Measurements from ENCODE around the gene HBP1. TPM values are rescaled to one million over a fixed set of nuclear protein-coding genes. Genes with fewer than 3 reads are reported as not detected.

Gene HBP1
- total RNA-seq, 2 experiments from 2014 or later = 9.3 to 18.1 TPM

GRCh38 chr7:107206136-107206535 lies 37.3 kb downstream of the HBP1 start:
- no peak overlapping the region for H3K27ac ChIP-seq (ENCODE audit: low read depth, low read length, poor library complexity, severe bottlenecking)
- POLR2A ChIA-PET = interaction anchor here (1.9 kb wide), 1 partner anchor 9 kb away, joined by 6 read pairs; no protein-coding TSS in a partner anchor
- CTCF ChIA-PET (ENCODE audit: unreplicated experiment) = no interaction called here
- intact Hi-C loops (cut with micrococcal nuclease; ENCODE audit: unreplicated experiment) = no loop called here
- H3K36me3 ChIP-seq (ENCODE audit: insufficient read depth, low read length) = peaks cover 30% of the 10 kb centered on the region; the same call in 1 of the 2 replicates
- no peak overlapping the region for H2AFZ ChIP-seq (ENCODE audit: low read length)
- no peaks in the 10 kb centered on the region for H3K9me2 ChIP-seq (ENCODE audit: insufficient read depth, low read length)
- no peak for DNase-seq (ENCODE audit: low spot score)
- no peaks in the 10 kb centered on the region for H4K20me1 ChIP-seq (ENCODE audit: insufficient read depth, low read length)
- no peak overlapping the region for H3K4me3 ChIP-seq (ENCODE audit: low read depth, low read length, poor library complexity, severe bottlenecking)
- H3K79me2 ChIP-seq (ENCODE audit: insufficient read depth, low read depth, low read length) = no peaks in the 10 kb centered on the region
- no peak for TF ChIP-seq EZH2phosphoT487 (IDR thresholded peaks at IDR 0.05; ENCODE audit: borderline replicate concordance, low read depth, low read length)
- no peak for TF ChIP-seq CTCF (conservative IDR thresholded peaks at IDR 0.05; ENCODE audit: low read length)
- H3K9me3 ChIP-seq (ENCODE audit: low read length) = no peaks in the 10 kb centered on the region
- BruUV-seq (replicated peaks) = no TSS peak
- no peak overlapping the region for H3K4me2 ChIP-seq (ENCODE audit: low read length)
- H3K4me1 ChIP-seq (ENCODE audit: insufficient read depth, low read length, poor library complexity, severe bottlenecking) = peaks cover 7% of the 10 kb centered on the region

- ChIA-PET CTCF (ENCODE audit: unreplicated experiment) (interaction anchor here (1.0 kb wide), 1 partner anchor 231 kb away, joined by 3 read pairs; no protein-coding TSS in a partner anchor), POLR2A (interaction anchor here (1.9 kb wide), 1 partner anchor 10 kb away, joined by 6 read pairs; no protein-coding TSS in a partner anchor)
- no peaks in the 10 kb centered on the region for H3K79me2 ChIP-seq (ENCODE audit: insufficient read depth, low read depth, low read length)
- no peak for TF ChIP-seq EZH2phosphoT487 (IDR thresholded peaks at IDR 0.05; ENCODE audit: borderline replicate concordance, low read depth, low read length)
- no peak for TF ChIP-seq CTCF (conservative IDR thresholded peaks at IDR 0.05; ENCODE audit: low read length)
- peaks cover 24% of the 10 kb centered on the region; the same call in 1 of the 2 replicates for H3K36me3 ChIP-seq (ENCODE audit: insufficient read depth, low read length)
- no peak overlapping the region for H3K4me2 ChIP-seq (ENCODE audit: low read length)
- no TSS peak for BruUV-seq (replicated peaks)
- H3K9me2 ChIP-seq (ENCODE audit: insufficient read depth, low read length) = no peaks in the 10 kb centered on the region
- H2AFZ ChIP-seq (ENCODE audit: low read length) = no peak overlapping the region
- no peaks in the 10 kb centered on the region for H3K9me3 ChIP-seq (ENCODE audit: low read length)
- no peak for DNase-seq (ENCODE audit: low spot score)
- no peak overlapping the region for H3K27ac ChIP-seq (ENCODE audit: low read depth, low read length, poor library complexity, severe bottlenecking)
- no peak overlapping the region for H3K4me3 ChIP-seq (ENCODE audit: low read depth, low read length, poor library complexity, severe bottlenecking)
- intact Hi-C loops (cut with micrococcal nuclease; ENCODE audit: unreplicated experiment) = no loop called here
- H4K20me1 ChIP-seq (ENCODE audit: insufficient read depth, low read length) = no peaks in the 10 kb centered on the region
- peaks cover 7% of the 10 kb centered on the region for H3K4me1 ChIP-seq (ENCODE audit: insufficient read depth, low read length, poor library complexity, severe bottlenecking)
Measured at GRCh38 chr7:107206706-107207105, 37.9 kb downstream of the HBP1 start.

- POLR2A ChIA-PET = interaction anchor here (0.6 to 1.8 kb wide), 3 partner anchors 10 to 1553 kb away, joined by 3 to 5 read pairs (median 3); no protein-coding TSS in a partner anchor
- CTCF ChIA-PET (ENCODE audit: unreplicated experiment) = interaction anchor here (1.0 kb wide), 1 partner anchor 230 kb away, joined by 3 read pairs; no protein-coding TSS in a partner anchor
- DNase-seq (ENCODE audit: low spot score) = no peak
- BruUV-seq (replicated peaks) = no TSS peak
- TF ChIP-seq EZH2phosphoT487 (IDR thresholded peaks at IDR 0.05; ENCODE audit: borderline replicate concordance, low read depth, low read length) (no peak), CTCF (conservative IDR thresholded peaks at IDR 0.05; ENCODE audit: low read length) (no peak)
- Histone ChIP-seq H3K4me3 (ENCODE audit: low read depth, low read length, poor library complexity, severe bottlenecking) (no peak overlapping the region), H3K9me2 (ENCODE audit: insufficient read depth, low read length) (no peaks in the 10 kb centered on the region), H3K36me3 (ENCODE audit: insufficient read depth, low read length) (peaks cover 17% of the 10 kb centered on the region; the same call in 1 of the 2 replicates), H3K9me3 (ENCODE audit: low read length) (no peaks in the 10 kb centered on the region), H2AFZ (ENCODE audit: low read length) (no peak overlapping the region), H3K4me2 (ENCODE audit: low read length) (no peak overlapping the region), H3K27ac (ENCODE audit: low read depth, low read length, poor library complexity, severe bottlenecking) (no peak overlapping the region), H3K79me2 (ENCODE audit: insufficient read depth, low read depth, low read length) (no peaks in the 10 kb centered on the region), H4K20me1 (ENCODE audit: insufficient read depth, low read length) (no peaks in the 10 kb centered on the region), H3K4me1 (ENCODE audit: insufficient read depth, low read length, poor library complexity, severe bottlenecking) (peaks cover 7% of the 10 kb centered on the region)
- intact Hi-C loops (cut with micrococcal nuclease; ENCODE audit: unreplicated experiment) = no loop called here
Measured at GRCh38 chr7:107207459-107207858, 38.7 kb downstream of the HBP1 start.

All from OCI-LY7 (cell line).